Type B pancreatic cell (in vitro differentiated cells): ENCODE data around the gene ACKR1. TPM values are rescaled to one million over a fixed set of nuclear protein-coding genes. Genes with fewer than 3 reads are reported as not detected.

ENCODE experiments used
- DNase-seq: peaks from one replicate; pipeline ENCODE4 v3.0.0; 2021; ENCODE audit warnings: mixed read lengths; ENCODE audit not compliant: unreplicated experiment; ENCODE audit errors: extremely low spot score
- H3K27ac Mint-ChIP-seq: 2 replicates; pipeline ENCODE4 v1.8.0; 2021; ENCODE audit warnings: mild to moderate bottlenecking, mixed read lengths
- H3K27me3 Mint-ChIP-seq: 2 replicates; pipeline ENCODE4 v1.8.0; 2021; ENCODE audit warnings: mixed read lengths
- H3K36me3 Mint-ChIP-seq: 2 replicates; pipeline ENCODE4 v1.8.0; 2021; ENCODE audit warnings: mixed read lengths
- H3K4me1 Mint-ChIP-seq: one replicate; pipeline ENCODE4 v1.8.0; 2021; ENCODE audit warnings: mixed read lengths; ENCODE audit not compliant: unreplicated experiment
- H3K4me3 Mint-ChIP-seq: 2 replicates; pipeline ENCODE4 v1.8.0; 2021; ENCODE audit warnings: mild to moderate bottlenecking, mixed read lengths
- H3K9me3 Mint-ChIP-seq: 2 replicates; pipeline ENCODE4 v1.8.0; 2021; ENCODE audit warnings: mixed read lengths
- CTCF ChIP-seq: fragments of 200-600 bp; sonication (generic); conservative IDR thresholded peaks from 2 replicates; pipeline ENCODE4 v1.5.0; 2021; ENCODE audit warnings: antibody characterized with exemption, mild to moderate bottlenecking
- total RNA-seq: library from RNA; stranded (reverse); gene quantifications from 2 replicates; pipeline ENCODE4 v1.2.1, GENCODE V29; 2021; ENCODE audit warnings: low replicate concordance

The ACKR1 gene
- total RNA-seq, 1 donor from 2014 or later = 0.63 TPM

GRCh38 chr1:159228554-159228953, 23.9 kb downstream of the ACKR1 start:
- Mint-ChIP-seq H3K27me3 (peaks cover 8% of the 10 kb centered on the region), H3K4me3 (no peak overlapping the region), H3K27ac (no peak overlapping the region), H3K36me3 (no peaks in the 10 kb centered on the region), H3K4me1 (no peaks in the 10 kb centered on the region), H3K9me3 (no peaks in the 10 kb centered on the region)
- no peak for TF ChIP-seq CTCF
- no peak for DNase-seq

GRCh38 chr1:159229260-159229885, 24.7 kb downstream of the ACKR1 start:
- Mint-ChIP-seq H3K27me3 (peaks cover 8% of the 10 kb centered on the region), H3K27ac (no peak overlapping the region), H3K4me3 (no peak overlapping the region), H3K4me1 (no peaks in the 10 kb centered on the region), H3K36me3 (no peaks in the 10 kb centered on the region), H3K9me3 (no peaks in the 10 kb centered on the region)
- TF ChIP-seq CTCF = no peak
- no peak for DNase-seq

- no peaks in the 10 kb centered on the region for H3K4me1 Mint-ChIP-seq
- H3K27me3 Mint-ChIP-seq = peaks cover 7% of the 10 kb centered on the region
- no peaks in the 10 kb centered on the region for H3K9me3 Mint-ChIP-seq
- H3K36me3 Mint-ChIP-seq = no peaks in the 10 kb centered on the region
- H3K4me3 Mint-ChIP-seq = no peak overlapping the region
- no peak for DNase-seq
- TF ChIP-seq CTCF = no peak
- no peak overlapping the region for H3K27ac Mint-ChIP-seq
Measured at GRCh38 chr1:159229896-159230295, 25.2 kb downstream of the ACKR1 start.

- Mint-ChIP-seq H3K27ac (no peak overlapping the region), H3K9me3 (no peaks in the 10 kb centered on the region), H3K36me3 (no peaks in the 10 kb centered on the region), H3K27me3 (no peaks in the 10 kb centered on the region), H3K4me3 (no peak overlapping the region), H3K4me1 (no peaks in the 10 kb centered on the region)
- TF ChIP-seq CTCF = no peak
- DNase-seq = no peak
Measured at GRCh38 chr1:159239551-159240220, 35.0 kb downstream of the ACKR1 start.

GRCh38 chr1:159247266-159247665, 42.6 kb downstream of the ACKR1 start:
- no peak overlapping the region for H3K27ac Mint-ChIP-seq
- H3K9me3 Mint-ChIP-seq = peaks cover 5% of the 10 kb centered on the region

More at GRCh38 chr1:159247266-159247665, 42.6 kb downstream of the ACKR1 start:
- no peaks in the 10 kb centered on the region for H3K4me1 Mint-ChIP-seq
- no peak for TF ChIP-seq CTCF
- H3K36me3 Mint-ChIP-seq = no peaks in the 10 kb centered on the region
- H3K27me3 Mint-ChIP-seq = no peaks in the 10 kb centered on the region
- H3K4me3 Mint-ChIP-seq = no peak overlapping the region
- DNase-seq = no peak
